ENCODE measurements around the gene PIWIL1.

The PIWIL1 gene

GRCh38 chr12:130337488-130338303 lies at the start of gene PIWIL1:
PIWIL1 (plus strand) TSS chr12:130337887; CDS start chr12:130342592, 4,705 bp downstream.
- DNase-seq = no peak

- DNase-seq = no peak
Observed at GRCh38 chr12:130288206-130288605, 49.5 kb upstream of the PIWIL1 start.

DNA sequence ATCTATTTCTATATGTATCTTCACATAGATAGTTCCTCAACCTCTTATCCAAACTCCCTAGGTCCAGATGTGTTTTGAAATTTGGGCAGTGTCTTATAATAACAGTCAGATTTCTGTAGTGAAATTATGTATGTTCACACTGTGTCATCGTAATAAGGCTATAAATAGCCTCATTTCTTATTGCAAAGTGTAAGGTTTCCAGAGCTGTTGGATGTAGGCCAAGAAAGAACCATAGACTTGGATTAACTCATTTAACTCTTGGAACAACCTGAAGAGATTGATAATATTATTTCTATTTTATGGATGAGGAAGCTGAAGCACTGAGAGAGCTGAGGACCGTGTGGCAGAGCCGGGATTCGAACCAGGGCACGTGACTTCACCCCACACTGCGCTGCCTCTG lies 49.0 kb upstream of the PIWIL1 start:
- no peak for DNase-seq

- DNase-seq = no peak
Observed at GRCh38 chr12:130290114-130290513, 47.6 kb upstream of the PIWIL1 start.

DNA sequence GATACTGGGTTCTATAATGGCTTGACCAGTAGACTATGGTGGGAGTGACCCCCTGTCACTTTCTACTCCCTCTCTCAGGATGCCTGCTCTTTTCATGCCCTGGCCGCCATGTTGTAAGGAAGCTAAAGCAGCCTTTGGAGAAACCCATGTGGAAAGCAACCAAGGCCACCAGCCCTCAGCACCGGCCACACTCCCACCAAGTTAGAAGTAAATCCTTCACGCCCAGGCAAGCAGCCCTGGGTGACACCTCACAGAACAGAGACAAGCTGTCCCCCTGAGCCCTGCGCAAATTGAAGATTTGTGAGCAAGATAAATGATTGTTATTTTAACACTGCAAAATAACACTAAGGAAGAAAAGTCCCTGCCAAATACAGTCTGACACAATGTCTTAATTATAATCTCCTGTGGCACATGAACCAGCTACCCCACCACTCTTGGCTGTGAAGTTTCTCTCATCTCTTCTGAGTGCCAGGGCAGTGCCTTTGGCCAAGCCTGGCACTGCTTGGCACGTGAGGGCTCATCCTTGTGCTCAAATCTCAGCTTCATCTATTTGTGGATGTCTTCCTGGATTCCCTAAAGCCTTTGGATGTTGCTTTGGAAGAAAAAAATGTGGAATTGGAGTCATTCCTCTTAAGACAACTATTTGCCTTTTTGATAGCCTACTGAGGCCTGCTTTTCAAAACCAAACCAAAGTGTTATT lies 39.2 kb upstream of the PIWIL1 start:
- DNase-seq = no peak

GRCh38 chr12:130299574-130299973 lies 38.1 kb upstream of the PIWIL1 start:
- DNase-seq = no peak

DNA sequence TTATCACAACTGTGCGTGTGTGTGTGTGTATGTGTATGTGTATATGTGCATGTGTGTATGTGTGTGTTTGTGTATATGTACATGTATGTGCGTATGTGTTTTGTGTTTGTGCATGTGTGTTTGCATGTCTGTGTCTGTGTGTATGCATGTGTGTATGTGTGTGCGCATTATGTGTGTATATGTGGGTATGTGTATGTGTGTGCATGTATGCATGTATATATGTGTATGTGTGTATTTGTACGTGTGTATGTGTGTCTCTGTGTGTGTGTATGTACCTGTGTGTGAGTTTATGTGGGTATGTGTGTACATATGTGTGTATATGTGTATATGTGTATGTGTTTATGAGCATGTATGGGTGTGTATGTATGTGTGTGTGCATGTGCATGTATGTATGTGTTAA lies 37.6 kb upstream of the PIWIL1 start:
- no peak for DNase-seq

GRCh38 chr12:130300737-130301535 lies 36.8 kb upstream of the PIWIL1 start:
- DNase-seq = no peak

DNA sequence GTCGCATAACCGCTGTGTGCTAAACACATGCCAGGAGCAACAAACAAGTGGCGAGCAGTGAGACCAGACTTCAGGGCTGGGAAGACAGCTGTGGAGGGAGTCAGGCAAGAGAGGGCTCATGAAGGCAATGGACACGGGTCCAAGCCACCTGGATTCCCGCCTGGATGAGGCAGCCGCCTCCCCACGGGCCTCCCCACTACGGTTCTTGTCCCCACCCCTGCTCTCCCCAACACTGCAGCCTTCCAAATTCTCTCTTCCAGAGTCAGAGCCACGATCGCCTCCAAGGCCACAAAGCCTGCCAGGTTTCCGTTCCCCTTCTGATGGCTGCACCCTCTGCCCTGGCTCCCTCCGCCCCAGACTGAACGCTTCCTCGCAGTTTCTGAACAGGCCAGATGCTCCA lies 36.1 kb upstream of the PIWIL1 start:
- DNase-seq = no peak

DNA sequence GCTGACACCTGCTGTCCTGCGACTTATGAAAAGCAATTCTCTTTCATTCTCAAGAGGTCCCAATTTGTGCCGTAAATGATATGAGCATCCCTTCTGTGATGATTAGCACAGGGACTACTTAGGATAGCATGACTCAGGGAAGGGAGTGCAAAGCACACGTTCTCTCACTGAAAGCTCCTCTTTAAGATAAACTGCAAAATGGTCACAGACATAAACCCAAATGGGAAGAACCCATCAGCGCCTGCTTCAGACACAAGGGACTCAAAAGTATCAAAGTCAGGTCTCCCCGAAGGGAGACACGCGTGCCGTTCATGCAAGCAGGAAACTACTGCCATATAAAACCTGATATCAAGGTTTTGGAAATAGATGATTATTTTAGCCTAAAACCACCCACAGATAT lies 33.9 kb upstream of the PIWIL1 start:
- no peak for DNase-seq

DNA sequence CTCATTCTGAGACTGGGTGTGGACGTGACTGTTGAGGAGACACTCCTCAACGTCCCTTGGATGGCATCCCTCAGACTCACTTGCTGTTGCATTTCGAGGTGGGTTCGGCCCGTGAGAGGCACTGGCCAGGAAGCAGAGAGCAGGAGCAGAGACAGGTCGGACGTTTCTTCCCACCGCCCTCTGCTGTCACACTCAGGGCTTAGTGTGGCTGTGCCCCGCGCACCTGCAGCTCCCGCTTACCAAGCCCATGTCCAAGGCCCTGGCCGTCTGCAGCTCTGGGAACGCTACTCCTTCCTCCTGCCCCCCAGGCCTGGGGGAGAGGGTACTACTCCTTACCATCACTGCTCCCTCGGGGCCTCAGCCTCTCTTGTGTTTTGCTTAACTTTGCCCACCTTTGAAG lies 29.8 kb upstream of the PIWIL1 start:
- DNase-seq = no peak

DNA sequence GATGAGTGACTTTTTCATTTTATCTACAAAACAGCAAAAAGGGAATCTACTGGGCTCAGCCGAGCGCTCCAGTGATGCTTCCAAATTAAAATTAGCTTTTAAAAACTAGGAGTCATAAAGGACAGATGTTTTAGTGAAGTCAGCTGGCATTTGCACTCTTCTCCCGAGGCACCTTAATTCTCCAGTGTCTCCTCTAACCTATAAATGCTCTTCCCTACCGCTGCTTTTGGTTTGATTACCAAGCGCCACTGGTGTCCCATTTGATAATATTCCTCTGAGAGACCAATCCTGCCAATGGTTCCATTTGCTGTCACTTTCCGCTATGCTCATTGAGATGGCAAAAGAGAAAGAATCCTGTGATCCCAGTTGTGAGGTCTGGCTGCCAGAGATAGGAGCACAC lies 29.3 kb upstream of the PIWIL1 start:
- no peak for DNase-seq

DNA sequence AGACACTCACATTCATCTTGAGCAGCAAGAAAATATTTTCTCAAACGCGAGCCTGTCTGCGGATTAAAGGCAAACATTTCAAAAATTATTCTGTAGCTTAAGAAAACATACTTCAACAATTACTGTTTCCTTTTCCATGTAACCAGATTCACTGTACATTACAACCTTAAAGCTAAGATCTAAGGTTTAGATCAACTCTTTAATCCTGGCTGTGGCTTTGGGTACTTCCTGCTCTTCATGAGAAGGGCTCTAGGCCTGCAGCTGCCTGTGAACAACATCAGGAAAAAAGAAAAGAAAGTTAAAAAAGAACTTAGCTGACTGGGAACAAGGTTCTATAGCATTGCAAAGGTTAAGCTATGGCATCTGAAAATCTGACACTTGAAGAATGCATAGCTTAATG lies 21.4 kb upstream of the PIWIL1 start:
- DNase-seq = no peak

- no peak for DNase-seq
Observed at GRCh38 chr12:130320536-130320935, 17.2 kb upstream of the PIWIL1 start.

GRCh38 chr12:130322263-130322662 lies 15.4 kb upstream of the PIWIL1 start:
- DNase-seq = no peak

GRCh38 chr12:130330685-130331084 lies 7.0 kb upstream of the PIWIL1 start:
- no peak for DNase-seq

DNA sequence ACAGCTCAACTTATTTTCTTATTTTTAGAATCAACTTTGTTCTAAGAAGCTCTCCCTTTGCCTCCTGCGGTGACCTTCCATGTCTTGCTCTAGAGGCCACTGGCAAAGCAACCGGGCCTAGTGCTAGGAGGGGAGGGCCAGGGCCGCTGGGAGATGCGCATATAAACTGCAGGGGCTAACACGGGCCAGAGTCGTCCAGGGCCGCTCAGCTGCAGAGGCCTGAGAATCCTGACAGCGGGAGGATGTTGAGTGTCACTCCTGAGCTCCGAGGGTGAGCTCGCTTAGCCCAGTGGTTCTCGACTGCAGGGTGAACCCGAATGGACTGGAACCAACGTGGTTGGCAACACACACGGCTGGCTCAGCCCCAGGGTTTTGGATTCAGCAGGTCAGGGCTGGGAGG lies 6.5 kb upstream of the PIWIL1 start:
- DNase-seq = no peak

- DNase-seq = no peak
Observed at GRCh38 chr12:130333341-130333740, 4.3 kb upstream of the PIWIL1 start.

- no peak for DNase-seq
Observed at GRCh38 chr12:130334399-130334798, 3.3 kb upstream of the PIWIL1 start.

DNA sequence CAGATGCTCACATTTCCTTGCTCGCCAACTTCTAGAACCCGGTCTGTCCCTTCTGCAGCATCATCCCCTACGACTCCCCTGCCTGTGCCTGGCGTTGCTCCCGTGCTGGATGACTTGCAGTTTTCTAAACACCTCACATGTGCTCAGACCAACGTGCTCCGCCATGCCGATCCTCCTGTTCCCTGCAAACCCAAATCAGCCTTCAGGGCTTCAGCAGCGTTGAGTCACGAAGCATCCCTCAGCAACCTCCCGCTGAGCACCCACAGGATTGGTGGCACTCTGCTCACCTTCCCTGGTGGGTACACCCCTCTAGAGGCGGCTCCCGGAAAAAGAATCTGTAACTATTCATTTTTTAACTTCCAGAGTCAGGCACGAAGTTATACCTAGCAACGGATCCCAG lies 2.8 kb upstream of the PIWIL1 start:
- DNase-seq = no peak

- no peak for DNase-seq
Observed at GRCh38 chr12:130335517-130336392, 1.9 kb upstream of the PIWIL1 start.

GRCh38 chr12:130336723-130337487 lies 782 bp upstream of the PIWIL1 start:
- DNase-seq = no peak

Measured in activated T-cell treated with anti-CD3 and anti-CD28 coated beads, Interleukin-2, amount 50 U/mL, for 48 hours (primary cell).